Mucosa of descending colon (tissue), 3 donors: ENCODE measurements around the gene PDE6C. TPM values are rescaled to one million over a fixed set of nuclear protein-coding genes. Genes with fewer than 3 reads are reported as not detected.

Source experiments
- ATAC-seq: fragments of 200-7000 bp; cut with Tn5 transposase; one replicate; pipeline ENCODE4 v1.9.1; 2020; ENCODE audit warnings: mild to moderate bottlenecking, moderate library complexity
- DNase-seq, 3 donors: peaks; one replicate each; pipeline ENCODE4 v3.0.0-alpha.2; 2020
- H3K36me3 ChIP-seq: fragments of 200-600 bp; one replicate; pipeline ENCODE4 v1.8.0; 2021; ENCODE audit warnings: low read depth, mild to moderate bottlenecking
- H3K4me1 ChIP-seq: fragments of 200-600 bp; one replicate; pipeline ENCODE4 v1.8.0; 2021; ENCODE audit warnings: low read depth, mild to moderate bottlenecking
- H3K4me3 ChIP-seq: fragments of 200-600 bp; one replicate; pipeline ENCODE4 v1.8.0; 2021; ENCODE audit warnings: mild to moderate bottlenecking
- H3K9me3 ChIP-seq: fragments of 200-600 bp; one replicate; pipeline ENCODE4 v1.8.0; 2021; ENCODE audit warnings: mild to moderate bottlenecking
- intact Hi-C, 2 donors: fragments of 100-400 bp; cut with DNase I in 1 of 2; cut with micrococcal nuclease in 1 of 2; formaldehyde crosslinking; loops; one replicate each; pipeline versions ENCODE4 v1.11.0 to v1.11.1; 2022; cut with DNase I, micrococcal nuclease
- total RNA-seq, 3 donors: library from RNA; stranded (reverse); fragmentation: NEBNext Ultra II Directional in 2 of 3; extraction: Animal tissue kit (Norgen Biotek cat#: 25700) in 2 of 3; gene quantifications; one replicate each; pipeline versions ENCODE4 v1.2.1 to v1.2.4, GENCODE V29; 2021 to 2023
- TF ChIP-seq, protein P1 (sequence below): fragments of 200-600 bp; IDR thresholded peaks from one replicate; pipeline ENCODE4 v1.8.0; 2022; ENCODE audit warnings: antibody characterized with exemption, mild to moderate bottlenecking
- donor health status: DM: no; HTN: no; CAD: no; lungs with moderate emphysema.
- donor health status: DM: no; HTN: no; CAD: no.
- donor health status: DM: no; HTN: yes; CAD: no.

Gene PDE6C
- total RNA-seq, 3 donors from 2014 or later: not detected

DNA sequence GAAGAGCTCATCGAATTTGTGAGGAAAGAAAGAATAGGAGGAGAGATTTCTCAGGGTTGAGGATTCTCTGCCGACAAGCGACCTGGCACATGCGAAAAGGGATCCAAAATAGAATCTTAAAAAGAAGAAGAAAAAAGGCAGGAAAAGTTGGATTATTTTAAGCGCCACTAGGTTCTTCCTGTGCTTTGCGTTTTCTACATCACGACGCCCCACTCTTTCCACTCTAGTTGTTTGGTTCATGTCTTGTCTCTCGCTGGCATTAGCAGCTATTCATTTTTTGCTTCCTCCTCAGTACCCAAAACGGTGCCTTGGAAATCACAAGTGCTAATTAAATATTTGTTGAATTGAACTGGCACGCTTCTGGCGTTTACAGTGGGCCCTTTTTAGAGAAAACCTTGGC, 90.7 kb downstream of the PDE6C start:
- intact Hi-C loops: loop anchor here in 1 of 2 donors (10.0 kb wide), 1 partner anchor 112 kb away; no protein-coding TSS in a partner anchor
- no peaks in the 10 kb centered on the region for H3K36me3 ChIP-seq
- H3K4me1 ChIP-seq: peaks cover 10% of the 10 kb centered on the region
- ATAC-seq (no peak), DNase-seq (peak in 1 of 3 donors; percentile 15)
- no peaks in the 10 kb centered on the region for H3K9me3 ChIP-seq
- H3K4me3 ChIP-seq: no peak overlapping the region
- TF ChIP-seq, protein P1, sequence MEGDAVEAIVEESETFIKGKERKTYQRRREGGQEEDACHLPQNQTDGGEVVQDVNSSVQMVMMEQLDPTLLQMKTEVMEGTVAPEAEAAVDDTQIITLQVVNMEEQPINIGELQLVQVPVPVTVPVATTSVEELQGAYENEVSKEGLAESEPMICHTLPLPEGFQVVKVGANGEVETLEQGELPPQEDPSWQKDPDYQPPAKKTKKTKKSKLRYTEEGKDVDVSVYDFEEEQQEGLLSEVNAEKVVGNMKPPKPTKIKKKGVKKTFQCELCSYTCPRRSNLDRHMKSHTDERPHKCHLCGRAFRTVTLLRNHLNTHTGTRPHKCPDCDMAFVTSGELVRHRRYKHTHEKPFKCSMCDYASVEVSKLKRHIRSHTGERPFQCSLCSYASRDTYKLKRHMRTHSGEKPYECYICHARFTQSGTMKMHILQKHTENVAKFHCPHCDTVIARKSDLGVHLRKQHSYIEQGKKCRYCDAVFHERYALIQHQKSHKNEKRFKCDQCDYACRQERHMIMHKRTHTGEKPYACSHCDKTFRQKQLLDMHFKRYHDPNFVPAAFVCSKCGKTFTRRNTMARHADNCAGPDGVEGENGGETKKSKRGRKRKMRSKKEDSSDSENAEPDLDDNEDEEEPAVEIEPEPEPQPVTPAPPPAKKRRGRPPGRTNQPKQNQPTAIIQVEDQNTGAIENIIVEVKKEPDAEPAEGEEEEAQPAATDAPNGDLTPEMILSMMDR: no peak

DNA sequence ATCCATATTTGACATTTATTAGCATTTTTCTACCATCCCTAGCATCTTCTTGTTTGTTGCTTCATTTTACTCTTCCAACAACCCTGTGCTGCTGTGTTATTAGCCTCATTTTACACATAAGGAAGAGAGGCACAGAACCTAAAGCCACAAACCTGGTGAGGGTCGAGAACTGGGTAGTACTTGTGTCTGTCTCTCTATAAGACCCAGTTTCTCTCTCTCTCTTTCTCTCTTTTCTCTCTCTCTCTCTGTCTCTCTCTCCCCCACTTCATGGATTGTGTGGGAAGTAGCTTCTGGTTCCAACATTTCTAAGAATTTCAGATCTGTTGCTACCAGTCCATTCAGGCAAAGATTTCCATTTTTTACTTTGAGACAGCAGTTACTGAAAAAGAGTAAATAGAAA, 91.5 kb downstream of the PDE6C start:
- intact Hi-C loops: loop anchor here in 1 of 2 donors (10.0 kb wide), 1 partner anchor 111 kb away; no protein-coding TSS in a partner anchor
- TF ChIP-seq, protein P1: no peak

DNA sequence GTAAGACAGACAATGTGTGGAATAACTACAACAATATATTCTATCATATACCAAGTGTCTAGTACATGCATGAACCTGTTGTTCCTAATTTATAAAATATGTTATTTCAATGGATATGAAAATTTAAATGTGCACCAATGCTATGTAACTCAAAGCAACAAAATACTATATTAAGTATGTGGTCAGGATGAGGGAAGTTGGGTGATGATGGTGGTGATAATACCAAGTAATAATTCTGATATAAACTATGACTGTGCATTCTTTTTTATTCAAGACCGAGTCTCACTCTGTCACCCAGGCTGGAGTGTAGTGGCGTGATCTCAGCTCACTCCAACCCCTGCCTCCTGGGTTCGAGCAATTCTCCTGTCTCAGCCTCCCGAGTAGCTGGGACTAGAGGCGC, 92.1 kb downstream of the PDE6C start:
- TF ChIP-seq, protein P1: no peak
- Histone ChIP-seq H3K4me1 (peaks cover 10% of the 10 kb centered on the region), H3K4me3 (no peak overlapping the region), H3K9me3 (no peaks in the 10 kb centered on the region), H3K36me3 (no peaks in the 10 kb centered on the region)
- intact Hi-C loops: loop anchor here in 1 of 2 donors (10.0 kb wide), 1 partner anchor 110 kb away; no protein-coding TSS in a partner anchor
- ATAC-seq (no peak), DNase-seq (no peak)

More for the DNA sequence above, 91.5 kb downstream of the PDE6C start:
- H3K4me3 ChIP-seq: no peak overlapping the region
- H3K9me3 ChIP-seq: no peaks in the 10 kb centered on the region
- ATAC-seq: no peak
- DNase-seq: no peak
- H3K4me1 ChIP-seq: peaks cover 10% of the 10 kb centered on the region
- H3K36me3 ChIP-seq: no peaks in the 10 kb centered on the region

DNA sequence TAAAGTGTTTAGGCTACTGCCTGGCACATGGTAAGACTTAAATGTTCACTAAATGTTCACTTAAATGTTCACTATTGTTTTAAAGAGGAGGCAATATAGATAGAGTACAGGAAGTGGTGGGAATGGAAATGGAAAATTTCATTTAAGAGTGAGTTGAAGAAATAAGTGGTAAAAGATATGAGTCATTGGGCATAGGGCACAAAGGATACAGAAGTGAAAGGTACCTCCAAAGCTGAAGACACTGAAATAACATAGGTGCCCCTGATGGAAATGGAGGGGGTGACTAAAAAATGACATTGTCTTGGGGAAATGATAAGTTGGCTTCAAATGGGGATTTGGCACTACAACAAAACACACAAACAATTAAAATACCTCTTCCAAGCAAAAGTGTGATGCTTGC, 95.3 kb downstream of the PDE6C start:
- TF ChIP-seq, protein P1: no peak
- H3K4me1 ChIP-seq: peaks cover 6% of the 10 kb centered on the region
- no peaks in the 10 kb centered on the region for H3K36me3 ChIP-seq
- intact Hi-C loops: loop anchor here in 1 of 2 donors (10.0 kb wide), 1 partner anchor 107 kb away; no protein-coding TSS in a partner anchor
- no peak for ATAC-seq
- no peak overlapping the region for H3K4me3 ChIP-seq
- no peak for DNase-seq
- H3K9me3 ChIP-seq: no peaks in the 10 kb centered on the region

DNA sequence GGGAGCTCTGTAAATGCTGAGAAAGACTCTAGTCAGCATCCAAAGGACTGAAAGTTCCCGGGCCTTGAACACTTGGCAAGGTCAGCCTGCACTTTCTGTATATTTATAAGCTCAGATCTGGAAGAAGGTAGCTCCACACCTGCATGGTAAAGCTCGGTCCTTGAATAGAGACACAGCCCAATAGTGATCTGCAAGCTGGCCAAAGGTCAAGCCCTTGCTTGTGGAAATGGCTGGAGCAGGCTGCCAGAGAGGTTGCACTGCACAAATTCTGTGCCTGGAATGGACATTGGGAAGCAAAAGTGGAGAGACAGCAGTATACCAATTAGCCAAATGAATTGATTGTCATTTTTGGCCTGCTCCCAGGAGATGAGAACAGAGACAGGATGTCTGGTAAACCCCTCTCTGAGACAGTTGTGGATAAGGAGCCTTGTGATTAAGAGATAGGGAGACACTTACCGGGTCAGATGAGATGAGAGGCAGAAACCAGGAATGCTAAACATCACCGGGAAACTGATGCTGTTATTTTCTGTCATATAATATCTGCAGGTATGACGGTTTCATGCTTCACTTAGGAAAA, 98.1 kb downstream of the PDE6C start:
- Histone ChIP-seq H3K4me3 (no peak overlapping the region), H3K36me3 (no peaks in the 10 kb centered on the region), H3K4me1 (no peaks in the 10 kb centered on the region), H3K9me3 (no peaks in the 10 kb centered on the region)
- no peak for ATAC-seq
- intact Hi-C loops: no loop called here
- TF ChIP-seq, protein P1: no peak
- no peak for DNase-seq
